HEK293 (cell line): ENCODE measurements around the gene FBXL7.

Experiments
- BCL11A ChIP-seq: fragments of 450-650 bp; formaldehyde crosslinking; IDR thresholded peaks from 2 replicates; pipeline ENCODE4 v1.5.1; 2016; ENCODE audit warnings: low read depth, missing biosample characterization, missing genetic modification characterization
- CTCF ChIP-seq: fragments of 450-650 bp; formaldehyde crosslinking; IDR thresholded peaks from 2 replicates; pipeline ENCODE4 v1.5.1; 2016; ENCODE audit warnings: missing biosample characterization, missing genetic modification characterization
- KLF16 ChIP-seq: fragments of 450-650 bp; formaldehyde crosslinking; IDR thresholded peaks from 2 replicates; pipeline ENCODE4 v1.5.1; 2017; ENCODE audit warnings: missing biosample characterization, missing genetic modification characterization
- MZF1 ChIP-seq: fragments of 450-650 bp; formaldehyde crosslinking; IDR thresholded peaks from 2 replicates; pipeline ENCODE4 v1.5.1; 2017; ENCODE audit warnings: missing biosample characterization, missing genetic modification characterization, borderline replicate concordance
- OVOL3 ChIP-seq: fragments of 450-650 bp; formaldehyde crosslinking; IDR thresholded peaks from 2 replicates; pipeline ENCODE4 v1.5.1; 2016; ENCODE audit warnings: missing biosample characterization, missing genetic modification characterization
- PBX3 ChIP-seq: sonication (generic); formaldehyde crosslinking; IDR thresholded peaks from 2 replicates; pipeline ENCODE4 v1.8.1; 2022; ENCODE audit warnings: mild to moderate bottlenecking, moderate library complexity, missing genetic modification reagents
- REST ChIP-seq: fragments of 450-650 bp; formaldehyde crosslinking; IDR thresholded peaks from 2 replicates; pipeline ENCODE4 v1.5.1; 2016; ENCODE audit warnings: missing biosample characterization, missing genetic modification characterization
- SETDB1 ChIP-seq: IDR thresholded peaks from one replicate; pipeline ENCODE4 v1.6.1; 2017; ENCODE audit warnings: mild to moderate bottlenecking, low read length, moderate library complexity, mixed read lengths; ENCODE audit not compliant: insufficient read length
- YY1 ChIP-seq: fragments of 450-650 bp; formaldehyde crosslinking; IDR thresholded peaks from 2 replicates; pipeline ENCODE4 v1.5.1; 2018; ENCODE audit warnings: missing biosample characterization, missing genetic modification characterization
- ZNF114 ChIP-seq: fragments of 450-650 bp; formaldehyde crosslinking; IDR thresholded peaks from 2 replicates; pipeline ENCODE4 v1.5.0; 2017; ENCODE audit warnings: missing biosample characterization, missing genetic modification characterization
- ZNF174 ChIP-seq: fragments of 450-650 bp; formaldehyde crosslinking; IDR thresholded peaks from 2 replicates; pipeline ENCODE4 v1.5.0; 2017; ENCODE audit warnings: missing biosample characterization, mild to moderate bottlenecking, missing genetic modification characterization
- ZNF19 ChIP-seq: fragments of 450-650 bp; formaldehyde crosslinking; IDR thresholded peaks from 2 replicates; pipeline ENCODE4; 2016; ENCODE audit warnings: missing biosample characterization, missing genetic modification characterization, low read depth
- ZNF302 ChIP-seq: fragments of 450-650 bp; formaldehyde crosslinking; IDR thresholded peaks from 2 replicates; pipeline ENCODE4 v1.5.1; 2016; ENCODE audit warnings: missing biosample characterization, missing genetic modification characterization, low read depth
- ZNF692 ChIP-seq: fragments of 450-650 bp; formaldehyde crosslinking; IDR thresholded peaks from 2 replicates; pipeline ENCODE4 v1.5.1; 2016; ENCODE audit warnings: missing biosample characterization, missing genetic modification characterization

GRCh38 chr5:15584528-15584927 is 84.5 kb downstream of the FBXL7 start:
- no peak for TF ChIP-seq OVOL3 (tag by site-specific recombination)
- TF ChIP-seq ZNF19 (tag by site-specific recombination) = no peak
- TF ChIP-seq CTCF (tag by site-specific recombination) = no peak
- TF ChIP-seq SETDB1 = no peak
- TF ChIP-seq ZNF114 (tag by site-specific recombination) = no peak
- no peak for TF ChIP-seq PBX3 (CRISPR knock-in tag)
- no peak for TF ChIP-seq KLF16 (tag by site-specific recombination)
- TF ChIP-seq BCL11A (tag by site-specific recombination) = no peak
- no peak for TF ChIP-seq ZNF302 (tag by site-specific recombination)
- no peak for TF ChIP-seq REST (tag by site-specific recombination)
- no peak for TF ChIP-seq YY1 (tag by site-specific recombination)
- no peak for TF ChIP-seq ZNF174 (tag by site-specific recombination)
- TF ChIP-seq MZF1 (tag by site-specific recombination) = no peak
- no peak for TF ChIP-seq ZNF692 (tag by site-specific recombination)
